Activated CD4-positive, alpha-beta T cell treated with anti-CD3 and anti-CD28 coated beads, Interleukin-2, amount 10 ng/mL, durations not matched to agents 7 days and 5 days (primary cell): ENCODE measurements around the gene TBC1D8. TPM values are rescaled to one million over a fixed set of nuclear protein-coding genes. Genes with fewer than 3 reads are reported as not detected.

Experiments
- CTCF ChIA-PET: fragments of 350-600 bp; sonication (Branson Sonifier 250); formaldehyde crosslinking; loops from one replicate; lab custom pipeline; 2021; ENCODE audit warnings: antibody characterized with exemption; lab: Charles Lee
- POLR2A ChIA-PET: fragments of 350-600 bp; sonication (Branson Sonifier 250); formaldehyde crosslinking; loops from one replicate; lab custom pipeline; 2021; ENCODE audit warnings: antibody characterized with exemption; lab: Charles Lee
- DNase-seq: peaks from one replicate; pipeline ENCODE4 v3.0.0-alpha.2; 2020
- H3K27ac Mint-ChIP-seq: one replicate; pipeline ENCODE4 v1.8.0; 2021; ENCODE audit warnings: mild to moderate bottlenecking, moderate library complexity, mixed read lengths
- H3K27me3 Mint-ChIP-seq: one replicate; pipeline ENCODE4 v1.8.0; 2021; ENCODE audit warnings: mixed read lengths
- H3K36me3 Mint-ChIP-seq: one replicate; pipeline ENCODE4 v1.8.0; 2021; ENCODE audit warnings: low read depth, mixed read lengths
- H3K4me1 Mint-ChIP-seq: one replicate; pipeline ENCODE4 v1.8.0; 2021; ENCODE audit warnings: mixed read lengths
- H3K4me3 Mint-ChIP-seq: one replicate; pipeline ENCODE4 v1.8.0; 2021; ENCODE audit warnings: mild to moderate bottlenecking, moderate library complexity, mixed read lengths
- H3K9me3 Mint-ChIP-seq: one replicate; pipeline ENCODE4 v1.8.0; 2021; ENCODE audit warnings: mixed read lengths
- total RNA-seq, 2 experiments: library from RNA; stranded (reverse); gene quantifications; one replicate each; pipeline ENCODE4 v1.2.3, GENCODE V29; 2021

The TBC1D8 gene
- total RNA-seq, 2 experiments from 2014 or later, result 0.50 to 0.65 TPM

GRCh38 chr2:101124643-101125366 lies 26.4 kb downstream of the TBC1D8 start:
- Mint-ChIP-seq H3K27ac (no peak overlapping the region), H3K4me3 (no peak overlapping the region), H3K9me3 (no peaks in the 10 kb centered on the region), H3K27me3 (no peaks in the 10 kb centered on the region), H3K36me3 (no peaks in the 10 kb centered on the region), H3K4me1 (peaks cover 12% of the 10 kb centered on the region)
- no peak for DNase-seq
- ChIA-PET POLR2A (no interaction called here), CTCF (no interaction called here)

GRCh38 chr2:101123795-101124471 lies 27.2 kb downstream of the TBC1D8 start:
- H3K27me3 Mint-ChIP-seq, result no peaks in the 10 kb centered on the region
- no peak overlapping the region for H3K4me3 Mint-ChIP-seq
- H3K9me3 Mint-ChIP-seq, result no peaks in the 10 kb centered on the region
- no peaks in the 10 kb centered on the region for H3K36me3 Mint-ChIP-seq
- ChIA-PET CTCF (no interaction called here), POLR2A (no interaction called here)
- peaks cover 12% of the 10 kb centered on the region for H3K4me1 Mint-ChIP-seq
- H3K27ac Mint-ChIP-seq, result no peak overlapping the region
- DNase-seq, result no peak

- Mint-ChIP-seq H3K27ac (no peak overlapping the region), H3K9me3 (no peaks in the 10 kb centered on the region), H3K27me3 (no peaks in the 10 kb centered on the region), H3K4me1 (peaks cover 12% of the 10 kb centered on the region), H3K4me3 (no peak overlapping the region), H3K36me3 (no peaks in the 10 kb centered on the region)
- ChIA-PET CTCF (no interaction called here), POLR2A (no interaction called here)
- DNase-seq, result no peak
Measured at GRCh38 chr2:101121174-101121573, 30.0 kb downstream of the TBC1D8 start.

- ChIA-PET CTCF (interaction anchor here (1.2 kb wide), 1 partner anchor 84 kb away, joined by 3 read pairs; no protein-coding TSS in a partner anchor), POLR2A (no interaction called here)
- DNase-seq, result no peak
- Mint-ChIP-seq H3K9me3 (no peaks in the 10 kb centered on the region), H3K27ac (no peak overlapping the region), H3K36me3 (no peaks in the 10 kb centered on the region), H3K4me3 (no peak overlapping the region), H3K4me1 (peaks cover 4% of the 10 kb centered on the region), H3K27me3 (no peaks in the 10 kb centered on the region)
Measured at GRCh38 chr2:101120124-101120996, 30.8 kb downstream of the TBC1D8 start.

GRCh38 chr2:101119431-101119830 lies 31.8 kb downstream of the TBC1D8 start:
- POLR2A ChIA-PET, result no interaction called here
- Mint-ChIP-seq H3K36me3 (no peaks in the 10 kb centered on the region), H3K4me1 (no peaks in the 10 kb centered on the region), H3K27ac (no peak overlapping the region), H3K27me3 (no peaks in the 10 kb centered on the region), H3K9me3 (no peaks in the 10 kb centered on the region), H3K4me3 (no peak overlapping the region)
- CTCF ChIA-PET, result interaction anchor here (0.5 to 1.2 kb wide), 2 partner anchors 11 to 85 kb away, joined by 3 read pairs; no protein-coding TSS in a partner anchor
- DNase-seq, result no peak

GRCh38 chr2:101116841-101117552 lies 34.2 kb downstream of the TBC1D8 start:
- no peak for DNase-seq
- Mint-ChIP-seq H3K27ac (no peak overlapping the region), H3K9me3 (no peaks in the 10 kb centered on the region), H3K27me3 (peaks cover 1% of the 10 kb centered on the region), H3K36me3 (no peaks in the 10 kb centered on the region), H3K4me1 (no peaks in the 10 kb centered on the region), H3K4me3 (no peak overlapping the region)
- ChIA-PET POLR2A (interaction anchor here (0.6 kb wide), 1 partner anchor 573 kb away, joined by 4 read pairs; no protein-coding TSS in a partner anchor), CTCF (no interaction called here)

- DNase-seq, result no peak
- H3K27ac Mint-ChIP-seq, result no peak overlapping the region
- H3K36me3 Mint-ChIP-seq, result no peaks in the 10 kb centered on the region
- H3K4me3 Mint-ChIP-seq, result no peak overlapping the region
- peaks cover 1% of the 10 kb centered on the region for H3K27me3 Mint-ChIP-seq
- H3K4me1 Mint-ChIP-seq, result no peaks in the 10 kb centered on the region
- no peaks in the 10 kb centered on the region for H3K9me3 Mint-ChIP-seq
- ChIA-PET POLR2A (interaction anchor here (0.6 kb wide), 1 partner anchor 572 kb away, joined by 4 read pairs; no protein-coding TSS in a partner anchor), CTCF (interaction anchor here (1.6 kb wide), 1 partner anchor 10 kb away, joined by 5 read pairs; no protein-coding TSS in a partner anchor)
Measured at GRCh38 chr2:101116348-101116747, 34.8 kb downstream of the TBC1D8 start.

GRCh38 chr2:101115664-101116063 lies 35.5 kb downstream of the TBC1D8 start:
- Mint-ChIP-seq H3K9me3 (no peaks in the 10 kb centered on the region), H3K27ac (no peak overlapping the region), H3K4me1 (no peaks in the 10 kb centered on the region), H3K27me3 (peaks cover 1% of the 10 kb centered on the region), H3K4me3 (no peak overlapping the region), H3K36me3 (no peaks in the 10 kb centered on the region)
- ChIA-PET CTCF (interaction anchor here (1.6 kb wide), 1 partner anchor 11 kb away, joined by 5 read pairs; no protein-coding TSS in a partner anchor), POLR2A (no interaction called here)
- no peak for DNase-seq

- no peaks in the 10 kb centered on the region for H3K36me3 Mint-ChIP-seq
- H3K27ac Mint-ChIP-seq, result no peak overlapping the region
- no peaks in the 10 kb centered on the region for H3K4me1 Mint-ChIP-seq
- peaks cover 1% of the 10 kb centered on the region for H3K27me3 Mint-ChIP-seq
- CTCF ChIA-PET, result interaction anchor here (1.6 kb wide), 1 partner anchor 12 kb away, joined by 5 read pairs; no protein-coding TSS in a partner anchor
- POLR2A ChIA-PET, result no interaction called here
- H3K4me3 Mint-ChIP-seq, result no peak overlapping the region
- H3K9me3 Mint-ChIP-seq, result no peaks in the 10 kb centered on the region
- DNase-seq, result no peak
Measured at GRCh38 chr2:101114815-101115214, 36.4 kb downstream of the TBC1D8 start.

GRCh38 chr2:101114268-101114783 lies 36.9 kb downstream of the TBC1D8 start:
- H3K4me1 Mint-ChIP-seq, result no peaks in the 10 kb centered on the region
- CTCF ChIA-PET, result no interaction called here
- DNase-seq, result no peak
- POLR2A ChIA-PET, result no interaction called here
- H3K36me3 Mint-ChIP-seq, result no peaks in the 10 kb centered on the region
- H3K9me3 Mint-ChIP-seq, result no peaks in the 10 kb centered on the region
- peaks cover 1% of the 10 kb centered on the region for H3K27me3 Mint-ChIP-seq
- H3K4me3 Mint-ChIP-seq, result no peak overlapping the region
- H3K27ac Mint-ChIP-seq, result no peak overlapping the region

- no peak overlapping the region for H3K27ac Mint-ChIP-seq
- peaks cover 1% of the 10 kb centered on the region for H3K27me3 Mint-ChIP-seq
- no peak for DNase-seq
- H3K36me3 Mint-ChIP-seq, result no peaks in the 10 kb centered on the region
- ChIA-PET POLR2A (no interaction called here), CTCF (no interaction called here)
- no peak overlapping the region for H3K4me3 Mint-ChIP-seq
- H3K4me1 Mint-ChIP-seq, result no peaks in the 10 kb centered on the region
- H3K9me3 Mint-ChIP-seq, result no peaks in the 10 kb centered on the region
Measured at GRCh38 chr2:101113441-101114267, 37.5 kb downstream of the TBC1D8 start.
